Retinal pigment epithelial cell (primary cell): ENCODE results near the gene PMM2.

ENCODE experiments used
- DNase-seq: peaks from one replicate; pipeline ENCODE4 v3.0.0-alpha.2; 2010; ENCODE audit warnings: low read depth
- H3K4me3 ChIP-seq: 2 replicates; pipeline ENCODE4 v1.5.1; 2011; ENCODE audit warnings: mild to moderate bottlenecking, low read length, control low read depth, moderate library complexity
- TF ChIP-seq, protein P1 (sequence below): conservative IDR thresholded peaks from 2 replicates; pipeline ENCODE4 v1.5.1; 2011; ENCODE audit warnings: low read depth, low read length, control low read depth, inconsistent platforms

PMM2 gene

GRCh38 chr16:8847623-8848022 lies 50.0 kb downstream of the PMM2 start:
- TF ChIP-seq, protein P1, sequence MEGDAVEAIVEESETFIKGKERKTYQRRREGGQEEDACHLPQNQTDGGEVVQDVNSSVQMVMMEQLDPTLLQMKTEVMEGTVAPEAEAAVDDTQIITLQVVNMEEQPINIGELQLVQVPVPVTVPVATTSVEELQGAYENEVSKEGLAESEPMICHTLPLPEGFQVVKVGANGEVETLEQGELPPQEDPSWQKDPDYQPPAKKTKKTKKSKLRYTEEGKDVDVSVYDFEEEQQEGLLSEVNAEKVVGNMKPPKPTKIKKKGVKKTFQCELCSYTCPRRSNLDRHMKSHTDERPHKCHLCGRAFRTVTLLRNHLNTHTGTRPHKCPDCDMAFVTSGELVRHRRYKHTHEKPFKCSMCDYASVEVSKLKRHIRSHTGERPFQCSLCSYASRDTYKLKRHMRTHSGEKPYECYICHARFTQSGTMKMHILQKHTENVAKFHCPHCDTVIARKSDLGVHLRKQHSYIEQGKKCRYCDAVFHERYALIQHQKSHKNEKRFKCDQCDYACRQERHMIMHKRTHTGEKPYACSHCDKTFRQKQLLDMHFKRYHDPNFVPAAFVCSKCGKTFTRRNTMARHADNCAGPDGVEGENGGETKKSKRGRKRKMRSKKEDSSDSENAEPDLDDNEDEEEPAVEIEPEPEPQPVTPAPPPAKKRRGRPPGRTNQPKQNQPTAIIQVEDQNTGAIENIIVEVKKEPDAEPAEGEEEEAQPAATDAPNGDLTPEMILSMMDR, result no peak
- no peak overlapping the region for H3K4me3 ChIP-seq
- DNase-seq, result no peak

DNA sequence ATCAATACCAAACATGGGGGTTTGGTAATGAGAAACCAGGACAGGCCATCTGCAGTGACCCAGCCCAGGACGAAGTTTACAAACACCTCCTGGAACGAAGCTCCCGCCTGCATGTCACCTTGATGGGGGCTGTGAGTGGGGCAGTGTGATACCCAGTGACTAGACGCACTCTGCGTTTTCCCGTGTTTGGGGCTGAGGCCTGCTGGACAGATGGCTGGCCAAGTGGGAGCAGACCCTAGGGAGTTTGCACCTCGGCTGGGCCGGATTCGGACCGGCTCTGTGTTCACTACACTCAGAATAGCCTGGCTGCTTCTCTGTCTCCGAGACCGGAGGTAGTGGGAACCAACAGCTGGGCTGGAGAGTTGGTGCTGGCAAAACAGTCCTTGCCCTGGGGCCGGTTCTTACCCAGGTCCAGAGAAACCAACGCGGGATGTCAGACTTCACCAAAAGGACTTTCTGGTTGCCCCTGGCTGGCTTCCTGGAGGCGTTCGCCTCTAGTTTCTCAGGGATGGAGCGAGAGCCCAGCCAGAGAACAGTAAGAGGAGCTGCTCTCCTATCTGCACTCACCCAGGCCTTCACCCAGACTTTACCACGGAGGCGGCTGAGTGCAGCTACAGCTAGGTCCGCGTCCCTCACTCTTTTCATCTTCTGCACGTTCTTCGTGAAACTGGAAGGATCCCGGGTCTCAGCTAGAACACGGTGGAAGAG lies 50.7 kb downstream of the PMM2 start:
- H3K4me3 ChIP-seq, result no peak overlapping the region
- TF ChIP-seq, protein P1, result no peak
- no peak for DNase-seq

- no peak for DNase-seq
- TF ChIP-seq, protein P1, result no peak
- no peak overlapping the region for H3K4me3 ChIP-seq
Measured at GRCh38 chr16:8848939-8849391, 51.3 kb downstream of the PMM2 start.

DNA sequence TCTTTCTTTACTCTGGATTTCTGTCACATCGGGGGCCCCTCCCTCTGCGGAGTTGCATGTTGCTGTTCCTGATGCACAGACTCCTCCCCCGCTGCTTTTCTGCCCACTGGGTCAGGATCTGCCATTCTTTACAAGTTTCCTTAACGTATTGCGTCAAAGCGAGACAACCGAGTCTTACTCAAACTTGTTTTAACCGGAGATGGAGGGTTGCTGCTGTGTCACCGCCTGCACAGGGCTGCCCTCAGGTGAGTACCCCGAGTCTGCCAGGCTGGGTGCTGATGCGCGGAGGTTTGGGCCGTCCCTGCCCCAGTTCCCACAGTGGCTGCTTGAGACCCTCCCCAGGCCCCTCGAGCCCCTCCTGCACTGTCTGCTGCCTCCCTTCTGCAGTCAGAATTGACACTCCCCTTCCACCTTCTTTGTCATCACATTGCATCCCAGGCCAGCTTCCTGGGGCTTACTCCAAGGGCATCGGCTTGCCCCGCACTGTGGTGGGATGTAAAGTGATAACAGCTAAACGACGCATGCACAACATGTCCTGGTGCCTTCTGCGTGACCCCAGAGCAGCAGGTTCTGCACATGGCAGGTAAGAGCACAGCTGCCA lies 51.9 kb downstream of the PMM2 start:
- DNase-seq, result no peak
- H3K4me3 ChIP-seq, result no peak overlapping the region
- TF ChIP-seq, protein P1, result no peak

GRCh38 chr16:8850279-8850885 lies 52.7 kb downstream of the PMM2 start:
- TF ChIP-seq, protein P1, result no peak
- H3K4me3 ChIP-seq, result no peak overlapping the region
- DNase-seq, result no peak

DNA sequence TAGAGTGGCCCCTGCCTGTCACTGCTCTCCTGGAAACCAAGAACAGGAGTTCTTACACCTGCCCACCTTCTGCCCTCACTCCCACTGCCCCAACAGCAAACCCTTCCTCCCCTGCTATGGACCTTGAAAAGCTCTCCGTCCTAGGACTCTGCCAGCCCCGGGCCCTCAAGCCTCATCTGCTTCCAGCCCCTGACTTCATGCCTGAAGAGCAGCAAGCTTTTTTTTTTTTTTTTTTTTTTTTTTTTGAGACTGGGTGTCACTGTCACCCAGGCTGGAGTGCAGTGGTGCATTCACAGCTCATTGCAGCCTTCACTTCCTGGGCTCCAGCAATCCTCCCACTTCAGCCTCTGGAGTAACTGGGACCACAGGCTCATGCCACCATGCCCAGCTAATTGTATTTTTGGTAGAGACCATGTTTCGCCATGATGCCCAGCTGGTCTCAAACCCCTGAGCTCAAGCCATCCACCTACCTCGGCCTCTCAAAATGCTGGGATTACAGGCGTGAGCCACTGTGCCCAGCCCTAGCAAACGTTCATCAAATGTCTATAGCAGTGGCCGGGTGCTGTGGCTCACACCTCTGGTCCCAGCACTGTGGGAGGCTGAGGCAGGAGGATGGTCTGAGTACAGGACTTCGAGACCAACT lies 54.2 kb downstream of the PMM2 start:
- TF ChIP-seq, protein P1, result no peak
- H3K4me3 ChIP-seq, result no peak overlapping the region
- DNase-seq, result no peak
